ENCODE results near the gene NHLRC3. TPM values are rescaled to one million over a fixed set of nuclear protein-coding genes. Genes with fewer than 3 reads are reported as not detected.
"Not testable (repeated sequence)": the region's sequence is repeated elsewhere in the genome, so short reads cannot be mapped to it uniquely, and the experiment has no call there.

NHLRC3 gene, protein sequence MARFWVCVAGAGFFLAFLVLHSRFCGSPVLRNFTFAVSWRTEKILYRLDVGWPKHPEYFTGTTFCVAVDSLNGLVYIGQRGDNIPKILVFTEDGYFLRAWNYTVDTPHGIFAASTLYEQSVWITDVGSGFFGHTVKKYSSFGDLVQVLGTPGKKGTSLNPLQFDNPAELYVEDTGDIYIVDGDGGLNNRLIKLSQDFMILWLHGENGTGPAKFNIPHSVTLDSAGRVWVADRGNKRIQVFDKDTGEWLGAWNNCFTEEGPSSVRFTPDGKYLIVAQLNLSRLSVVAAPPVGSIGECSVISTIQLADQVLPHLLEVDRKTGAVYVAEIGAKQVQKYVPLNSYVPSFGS
- total RNA-seq, result 10 to 100 TPM in 1 of 2 experiments, 1 to 10 TPM in 1; 9.0 to 12.3 TPM

DNA sequence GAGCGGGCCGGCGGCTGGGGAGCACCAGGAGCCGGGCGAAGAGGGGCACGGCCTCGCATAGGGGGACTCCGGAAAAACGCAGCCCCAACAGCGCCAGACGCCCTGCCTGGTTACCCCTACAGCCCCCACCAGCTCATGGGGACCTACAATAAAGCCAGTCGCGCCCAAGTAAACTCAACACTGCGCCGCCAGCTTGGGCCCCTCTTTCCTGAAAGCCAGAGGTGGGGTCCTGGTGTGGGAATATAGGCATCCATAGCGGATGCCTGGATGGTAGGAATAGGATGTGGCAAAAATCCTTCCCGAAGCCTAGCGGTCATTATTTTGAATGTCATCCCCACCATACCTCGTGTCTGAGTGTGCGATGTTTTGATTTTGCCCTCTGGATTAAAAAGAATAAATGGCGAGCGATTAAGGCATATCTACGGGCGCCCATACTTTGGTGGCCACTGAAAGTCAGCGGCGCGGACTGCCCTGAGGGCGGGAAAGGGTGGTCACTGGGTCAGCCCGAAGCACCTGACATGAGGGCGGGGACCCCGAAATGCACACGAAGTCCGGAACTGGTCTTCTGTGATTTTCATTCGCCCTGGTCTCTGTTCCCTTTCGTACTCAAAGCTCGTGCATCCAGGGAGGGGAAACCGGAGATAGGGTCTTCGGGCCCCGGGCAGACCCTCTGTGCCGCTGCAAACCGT is at the start of gene NHLRC3, which contains the start of gene PROSER1:
NHLRC3 (plus strand) TSS at position 577 of the 689 bp plus-strand sequence. CDS start 184 bp downstream, outside the sequence.
PROSER1 (minus strand) TSS at position 210 of the 689 bp plus-strand sequence. CDS start 847 bp downstream, outside the sequence.
- no peaks in the 10 kb centered on the region for H3K9me3 Mint-ChIP-seq (ENCODE audit: low read depth)
- POLR2A ChIA-PET, result interaction anchor here (1.0 to 2.1 kb wide), 3 partner anchors 10 to 58 kb away, joined by 3 to 7 read pairs (median 6); no protein-coding TSS in a partner anchor
- ATAC-seq, result peak; percentile 74
- H3K4me1 Mint-ChIP-seq, result peaks cover 45% of the 10 kb centered on the region
- DNase-seq, result peak; percentile 87
- intact Hi-C loops (cut with DNase I, micrococcal nuclease), result loop anchor here (1.0 to 10.0 kb wide), 9 partner anchors 57 to 1979 kb away; partner anchors contain the start of genes LHFPL6 (in 2 of the 2), COG6 (in 1 of the 2), MRPS31 (in 1 of the 2) and SUPT20H (in 1 of the 2)
- peak within 1 kb of the TSS; percentile 98 for H3K4me3 Mint-ChIP-seq
- peaks cover 14% of the 10 kb centered on the region for H3K36me3 Mint-ChIP-seq (ENCODE audit: low read depth)
- CTCF ChIA-PET, result interaction anchor here (0.6 to 1.9 kb wide), 6 partner anchors 8 to 583 kb away, joined by 3 to 7 read pairs (median 4); no protein-coding TSS in a partner anchor
- H3K27me3 Mint-ChIP-seq, result no peaks in the 10 kb centered on the region
- H3K27ac Mint-ChIP-seq, result peak within 1 kb of the TSS; percentile 97

DNA sequence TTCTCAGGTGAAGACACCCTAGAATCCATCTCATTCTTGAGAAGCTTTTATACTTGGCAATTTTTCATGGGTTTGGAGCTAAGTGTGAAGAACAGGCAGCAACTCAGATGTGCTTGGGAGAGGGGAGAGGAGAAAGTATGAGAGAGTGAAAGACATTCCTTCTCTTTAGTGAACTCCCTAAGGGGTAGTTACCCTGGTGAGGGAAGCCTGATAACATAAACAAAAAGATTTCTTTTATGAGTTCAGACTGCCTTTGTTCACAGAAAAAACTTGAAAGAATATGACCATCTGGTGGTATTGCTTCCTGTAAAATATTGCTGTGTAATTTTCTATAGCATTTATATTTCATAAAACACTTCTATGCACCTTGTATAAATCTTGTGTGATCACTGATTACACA is 47.6 kb upstream of the NHLRC3 start, which contains the start of gene STOML3:
STOML3 (minus strand) TSS at position 139 of the 400 bp plus-strand sequence; CDS start at position 29, 110 bp downstream.
- no peaks in the 10 kb centered on the region for H3K27me3 Mint-ChIP-seq
- no peaks in the 10 kb centered on the region for H3K9me3 Mint-ChIP-seq (ENCODE audit: low read depth)
- DNase-seq, result no peak
- no peak within 1 kb of the TSS for H3K4me3 Mint-ChIP-seq
- H3K4me1 Mint-ChIP-seq, result peaks cover 4% of the 10 kb centered on the region
- ChIA-PET CTCF (no interaction called here), POLR2A (no interaction called here)
- H3K27ac Mint-ChIP-seq, result no peak within 1 kb of the TSS
- no peaks in the 10 kb centered on the region for H3K36me3 Mint-ChIP-seq (ENCODE audit: low read depth)
- intact Hi-C loops (cut with DNase I, micrococcal nuclease), result no loop called here
- ATAC-seq, result no peak

DNA sequence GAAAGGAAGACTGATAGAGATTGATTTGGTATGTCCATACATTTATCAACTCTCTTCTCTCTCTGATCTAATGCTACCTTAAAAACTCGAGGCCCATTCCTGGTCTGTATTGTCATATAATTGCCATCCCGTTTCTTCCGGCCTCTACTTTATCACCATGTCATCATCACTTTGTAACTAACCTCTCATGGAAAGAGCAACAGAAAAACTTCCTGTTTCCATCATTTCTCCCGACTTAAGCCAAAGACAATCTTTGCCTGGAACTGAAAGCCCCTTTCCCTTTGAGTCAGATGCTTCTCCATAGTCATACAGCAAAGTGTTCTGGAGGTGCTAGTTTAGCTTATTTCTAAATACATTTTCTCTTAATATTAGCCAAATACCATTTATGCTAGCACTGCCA is 44.9 kb upstream of the NHLRC3 start:
- no peak for ATAC-seq
- Mint-ChIP-seq H3K4me3 (no peak overlapping the region), H3K27me3 (no peaks in the 10 kb centered on the region), H3K36me3 (ENCODE audit: low read depth) (no peaks in the 10 kb centered on the region), H3K27ac (no peak overlapping the region), H3K9me3 (ENCODE audit: low read depth) (no peaks in the 10 kb centered on the region), H3K4me1 (peaks cover 4% of the 10 kb centered on the region)
- intact Hi-C loops (cut with DNase I, micrococcal nuclease), result no loop called here
- CTCF ChIA-PET, result no interaction called here
- POLR2A ChIA-PET, result no interaction called here
- DNase-seq, result no peak

DNA sequence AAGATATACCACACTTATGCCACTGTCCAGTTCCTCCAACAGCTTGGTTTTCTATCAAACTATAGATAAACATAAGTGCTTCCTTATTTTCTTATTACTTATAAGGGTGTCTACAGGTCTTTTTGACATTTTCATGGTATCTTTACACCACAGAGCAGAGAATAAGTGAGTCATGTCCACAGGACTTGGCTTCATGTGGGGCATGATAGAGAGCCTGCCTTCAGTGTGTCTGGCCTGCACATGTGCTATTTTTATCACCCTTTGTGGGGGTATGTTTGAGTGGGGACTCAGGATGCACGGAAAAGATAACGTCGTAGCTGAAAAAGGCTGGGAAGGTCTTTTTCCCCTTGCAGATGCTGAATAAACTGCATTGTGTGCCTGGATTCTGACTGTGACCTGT is 39.5 kb upstream of the NHLRC3 start:
- Mint-ChIP-seq H3K36me3 (ENCODE audit: low read depth) (no peaks in the 10 kb centered on the region), H3K27ac (no peak overlapping the region), H3K27me3 (no peaks in the 10 kb centered on the region), H3K4me1 (peaks cover 3% of the 10 kb centered on the region), H3K9me3 (ENCODE audit: low read depth) (no peaks in the 10 kb centered on the region), H3K4me3 (no peak overlapping the region)
- ATAC-seq (no peak), DNase-seq (no peak)
- CTCF ChIA-PET, result no interaction called here
- intact Hi-C loops (cut with DNase I, micrococcal nuclease), result no loop called here
- POLR2A ChIA-PET, result no interaction called here

DNA sequence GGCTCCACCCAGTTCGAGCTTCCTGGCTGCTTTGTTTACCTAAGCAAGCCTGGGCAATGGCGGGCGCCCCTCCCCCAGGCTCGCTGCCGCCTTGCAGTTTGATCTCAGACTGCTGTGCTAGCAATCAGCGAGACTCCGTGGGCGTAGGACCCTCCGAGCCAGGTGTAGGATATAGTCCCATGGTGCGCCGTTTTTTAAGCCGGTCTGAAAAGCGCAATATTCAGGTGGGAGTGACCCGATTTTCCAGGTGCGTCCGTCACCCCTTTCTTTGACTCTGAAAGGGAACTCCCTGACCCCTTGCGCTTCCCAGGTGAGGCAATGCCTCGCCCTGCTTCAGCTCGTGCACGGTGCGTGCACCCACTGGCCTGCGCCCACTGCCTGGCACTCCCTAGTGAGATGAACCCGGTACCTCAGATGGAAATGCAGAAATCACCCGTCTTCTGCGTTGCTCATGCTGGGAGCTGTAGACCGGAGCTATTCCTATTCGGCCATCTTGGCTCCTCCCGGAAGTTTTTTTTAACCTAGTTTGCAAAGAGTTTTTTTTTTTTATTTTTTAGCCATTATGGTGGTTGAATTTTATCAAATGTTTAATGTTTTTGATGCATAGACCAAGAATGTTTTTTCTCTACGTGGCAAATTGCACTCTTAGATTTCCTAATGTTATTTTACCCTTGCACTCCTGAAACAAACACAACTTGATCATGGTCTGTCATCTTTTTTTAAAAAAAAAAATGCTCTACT is 31.7 kb upstream of the NHLRC3 start:
- DNase-seq; H3K27me3 Mint-ChIP-seq; H3K9me3 Mint-ChIP-seq (ENCODE audit: low read depth); ATAC-seq; intact Hi-C loops (cut with DNase I, micrococcal nuclease); POLR2A ChIA-PET; CTCF ChIA-PET; H3K4me1 Mint-ChIP-seq; H3K4me3 Mint-ChIP-seq; H3K27ac Mint-ChIP-seq: not testable (repeated sequence)
- H3K36me3 Mint-ChIP-seq (ENCODE audit: low read depth), result peaks cover 33% of the 10 kb centered on the region

DNA sequence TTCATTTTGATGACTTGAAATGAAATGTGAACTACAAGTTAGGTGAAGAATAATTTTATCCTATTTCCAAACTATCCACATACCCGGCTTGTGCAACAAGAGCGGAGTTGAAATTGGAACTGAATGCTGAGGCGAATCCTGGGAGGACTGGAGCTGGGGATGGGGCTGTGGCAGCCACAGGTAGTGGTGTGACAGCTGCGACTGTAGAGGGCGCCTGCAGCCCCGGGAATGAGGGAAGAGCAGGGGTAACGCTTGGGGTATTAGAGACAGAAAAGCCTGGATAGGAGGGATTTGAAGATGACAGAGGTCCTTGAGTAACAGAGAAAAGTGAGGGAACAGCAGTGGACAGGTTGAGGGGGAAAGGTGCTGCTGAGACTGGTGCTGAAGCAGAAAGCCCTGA is 25.6 kb upstream of the NHLRC3 start:
- no peaks in the 10 kb centered on the region for H3K27me3 Mint-ChIP-seq
- POLR2A ChIA-PET, result no interaction called here
- no peak overlapping the region for H3K4me3 Mint-ChIP-seq
- no peaks in the 10 kb centered on the region for H3K9me3 Mint-ChIP-seq (ENCODE audit: low read depth)
- H3K36me3 Mint-ChIP-seq (ENCODE audit: low read depth), result peaks cover 71% of the 10 kb centered on the region
- H3K4me1 Mint-ChIP-seq, result peaks cover 4% of the 10 kb centered on the region
- no peak overlapping the region for H3K27ac Mint-ChIP-seq
- DNase-seq (no peak), ATAC-seq (no peak)
- intact Hi-C loops (cut with DNase I, micrococcal nuclease), result no loop called here
- CTCF ChIA-PET, result interaction anchor here (0.7 kb wide), 1 partner anchor 599 kb away, joined by 3 read pairs; no protein-coding TSS in a partner anchor

DNA sequence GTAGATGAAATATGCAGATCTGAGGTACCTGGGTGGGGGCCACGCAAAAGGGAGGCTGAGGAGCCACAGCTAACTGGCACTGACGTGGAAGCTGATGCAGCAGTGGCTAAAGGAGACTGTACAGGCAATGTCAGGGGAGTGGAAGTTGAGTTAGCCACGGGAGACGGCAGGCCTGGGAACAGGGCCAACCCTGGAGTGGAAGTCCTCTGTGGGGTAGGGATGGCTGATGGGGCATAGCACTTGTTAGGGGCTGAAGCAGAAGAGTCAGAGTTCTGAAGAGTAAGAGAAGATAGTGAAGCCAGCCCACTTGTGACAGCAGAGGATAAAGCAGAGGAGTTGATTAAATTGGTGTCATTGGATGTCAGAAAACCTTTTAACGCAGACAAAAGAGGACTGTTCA is 24.8 kb upstream of the NHLRC3 start:
- ChIA-PET POLR2A (no interaction called here), CTCF (interaction anchor here (0.7 kb wide), 1 partner anchor 598 kb away, joined by 3 read pairs; no protein-coding TSS in a partner anchor)
- ATAC-seq (no peak), DNase-seq (no peak)
- H3K27me3 Mint-ChIP-seq, result no peaks in the 10 kb centered on the region
- intact Hi-C loops (cut with DNase I, micrococcal nuclease), result no loop called here
- no peak overlapping the region for H3K27ac Mint-ChIP-seq
- H3K4me1 Mint-ChIP-seq, result peaks cover 4% of the 10 kb centered on the region
- no peak overlapping the region for H3K4me3 Mint-ChIP-seq
- peaks cover 69% of the 10 kb centered on the region for H3K36me3 Mint-ChIP-seq (ENCODE audit: low read depth)
- no peaks in the 10 kb centered on the region for H3K9me3 Mint-ChIP-seq (ENCODE audit: low read depth)

DNA sequence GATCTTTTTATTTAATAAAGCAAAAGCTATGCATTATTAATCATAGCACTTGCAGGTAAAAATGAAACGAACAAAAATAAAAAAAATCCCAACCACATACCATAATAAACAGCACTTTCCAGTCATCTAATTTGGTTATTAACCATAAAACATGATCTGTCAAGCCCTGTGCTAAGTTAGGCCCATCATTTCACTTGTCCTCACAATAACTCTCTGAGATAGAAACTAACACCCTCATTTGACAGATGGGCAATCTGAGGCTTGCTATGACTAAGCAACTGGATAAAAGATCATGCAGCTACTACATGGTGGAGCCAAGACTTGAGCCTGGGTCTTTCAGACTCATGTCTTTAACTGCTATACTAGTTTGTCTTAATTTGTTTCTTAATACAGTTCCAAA is 22.2 kb upstream of the NHLRC3 start:
- intact Hi-C loops (cut with DNase I, micrococcal nuclease), result no loop called here

DNA sequence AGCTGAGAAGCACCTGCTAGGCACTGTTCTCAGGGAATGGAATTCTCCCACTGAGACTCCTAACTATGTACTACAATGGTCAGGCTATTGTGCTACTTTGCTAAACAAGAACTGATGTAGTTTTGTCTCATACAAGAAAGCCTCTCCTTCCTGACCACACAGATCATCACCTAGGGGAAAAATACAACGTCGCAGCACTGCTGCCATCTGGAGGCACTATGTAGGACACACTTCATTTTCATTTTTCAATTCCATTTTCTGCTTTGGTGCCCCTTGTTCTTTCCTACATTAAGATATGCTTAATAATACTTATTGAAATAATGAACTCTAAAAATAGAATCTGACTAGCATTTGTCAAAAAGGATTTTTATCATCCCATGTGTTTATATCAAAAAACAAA is 21.5 kb upstream of the NHLRC3 start:
- Mint-ChIP-seq H3K27me3 (no peaks in the 10 kb centered on the region), H3K36me3 (ENCODE audit: low read depth) (peaks cover 60% of the 10 kb centered on the region), H3K9me3 (ENCODE audit: low read depth) (no peaks in the 10 kb centered on the region), H3K4me1 (peaks cover 4% of the 10 kb centered on the region), H3K27ac (no peak overlapping the region), H3K4me3 (no peak overlapping the region)
- ATAC-seq, result peak; percentile 71
- intact Hi-C loops (cut with DNase I, micrococcal nuclease), result no loop called here
- ChIA-PET POLR2A (no interaction called here), CTCF (interaction anchor here (5.0 kb wide), 1 partner anchor 10 kb away, joined by 24 read pairs; no protein-coding TSS in a partner anchor)
- peak; percentile 38 for DNase-seq

More for the DNA sequence above, 22.2 kb upstream of the NHLRC3 start:
- H3K27ac Mint-ChIP-seq, result no peak overlapping the region
- ATAC-seq (peak; percentile 81), DNase-seq (no peak)
- H3K27me3 Mint-ChIP-seq, result no peaks in the 10 kb centered on the region
- peaks cover 62% of the 10 kb centered on the region for H3K36me3 Mint-ChIP-seq (ENCODE audit: low read depth)
- H3K4me3 Mint-ChIP-seq, result no peak overlapping the region
- H3K9me3 Mint-ChIP-seq (ENCODE audit: low read depth), result no peaks in the 10 kb centered on the region
- CTCF ChIA-PET, result interaction anchor here (0.6 to 5.0 kb wide), 2 partner anchors 11 to 1943 kb away, joined by 3 to 24 read pairs; no protein-coding TSS in a partner anchor
- POLR2A ChIA-PET, result no interaction called here
- H3K4me1 Mint-ChIP-seq, result peaks cover 4% of the 10 kb centered on the region

DNA sequence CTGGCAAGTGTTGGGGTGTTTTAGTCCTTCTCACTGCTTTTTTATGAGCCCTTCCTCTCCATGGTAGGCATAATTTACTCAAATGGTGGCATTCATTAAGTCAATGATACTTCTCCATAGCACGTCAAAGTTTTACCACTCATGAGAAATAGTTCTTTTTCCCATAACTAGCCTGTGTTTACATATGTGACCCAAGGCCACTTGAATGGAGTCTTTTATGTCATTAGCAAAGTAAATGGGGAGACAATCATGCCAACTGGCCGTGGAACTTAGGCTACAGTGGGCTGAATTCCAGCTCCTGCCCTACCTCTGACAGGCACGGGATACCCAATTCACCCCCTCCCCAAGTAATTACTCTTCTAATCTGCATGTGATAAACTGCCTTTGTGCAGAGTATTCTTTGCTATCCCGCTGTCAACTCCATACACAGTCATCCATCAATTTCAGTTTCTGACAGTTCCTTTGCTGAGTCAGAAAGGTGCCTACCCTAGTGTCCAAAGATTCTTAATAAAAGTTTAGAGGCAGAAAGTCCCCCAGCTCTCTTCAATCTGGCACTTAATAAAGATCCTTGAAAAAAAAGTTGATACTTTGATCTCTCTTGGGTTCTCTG is 17.3 kb upstream of the NHLRC3 start:
- ChIA-PET CTCF (interaction anchor here (1.0 kb wide), 1 partner anchor 31 kb away, joined by 3 read pairs; no protein-coding TSS in a partner anchor), POLR2A (no interaction called here)
- Mint-ChIP-seq H3K27me3 (no peaks in the 10 kb centered on the region), H3K27ac (no peak overlapping the region), H3K9me3 (ENCODE audit: low read depth) (no peaks in the 10 kb centered on the region), H3K4me3 (no peak overlapping the region), H3K36me3 (ENCODE audit: low read depth) (peaks cover 52% of the 10 kb centered on the region), H3K4me1 (peaks cover 4% of the 10 kb centered on the region)
- DNase-seq (no peak), ATAC-seq (no peak)
- intact Hi-C loops (cut with DNase I, micrococcal nuclease), result no loop called here

DNA sequence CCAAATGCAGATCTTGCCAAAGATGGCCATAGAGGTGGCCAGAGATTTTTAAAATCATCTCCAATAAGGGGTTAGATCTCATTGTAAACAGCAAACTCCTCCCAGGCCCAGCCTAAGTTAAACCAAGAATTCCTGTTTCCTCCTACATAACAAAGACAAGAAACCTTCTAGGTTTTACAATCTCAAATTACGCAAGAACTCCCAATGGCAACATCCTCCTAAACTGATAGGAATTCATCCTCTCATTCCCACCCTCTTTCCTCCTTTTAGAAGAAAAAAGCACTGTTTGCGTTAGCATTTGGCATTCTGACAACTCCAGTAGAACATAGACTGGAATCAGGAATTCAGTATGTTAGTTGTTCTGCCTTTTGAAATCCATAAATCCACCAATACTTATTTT is 14.9 kb upstream of the NHLRC3 start:
- H3K9me3 Mint-ChIP-seq (ENCODE audit: low read depth), result no peaks in the 10 kb centered on the region
- CTCF ChIA-PET, result interaction anchor here (0.5 kb wide), 1 partner anchor 13 kb away, joined by 4 read pairs; no protein-coding TSS in a partner anchor
- intact Hi-C loops (cut with DNase I, micrococcal nuclease), result no loop called here
- POLR2A ChIA-PET, result no interaction called here
- H3K36me3 Mint-ChIP-seq (ENCODE audit: low read depth), result peaks cover 56% of the 10 kb centered on the region
- H3K27me3 Mint-ChIP-seq, result no peaks in the 10 kb centered on the region
- no peak overlapping the region for H3K4me3 Mint-ChIP-seq
- H3K27ac Mint-ChIP-seq, result no peak overlapping the region
- DNase-seq, result no peak
- no peak for ATAC-seq
- no peaks in the 10 kb centered on the region for H3K4me1 Mint-ChIP-seq

All from activated CD4-positive, alpha-beta T cell treated with anti-CD3 and anti-CD28 coated beads for 36 hours (primary cell).